T-helper 2 cell treated with Interferon-gamma antibody and Interleukin-4, amounts not matched to agents 100 ng/mL and 5 ng/mL, for 36 hours (primary cell): ENCODE measurements around the gene SLC36A1. TPM values are rescaled to one million over a fixed set of nuclear protein-coding genes. Genes with fewer than 3 reads are reported as not detected.

ENCODE experiments used
- intact Hi-C: fragments of 100-400 bp; cut with micrococcal nuclease; formaldehyde crosslinking; loops from one replicate; pipeline ENCODE4 v1.15.1; 2023
- total RNA-seq: library from RNA; stranded (reverse); gene quantifications from 2 replicates; pipeline ENCODE4 v1.2.3, GENCODE V29; 2022

SLC36A1 gene
- total RNA-seq, 1 donor from 2014 or later, result 6.9 TPM

DNA sequence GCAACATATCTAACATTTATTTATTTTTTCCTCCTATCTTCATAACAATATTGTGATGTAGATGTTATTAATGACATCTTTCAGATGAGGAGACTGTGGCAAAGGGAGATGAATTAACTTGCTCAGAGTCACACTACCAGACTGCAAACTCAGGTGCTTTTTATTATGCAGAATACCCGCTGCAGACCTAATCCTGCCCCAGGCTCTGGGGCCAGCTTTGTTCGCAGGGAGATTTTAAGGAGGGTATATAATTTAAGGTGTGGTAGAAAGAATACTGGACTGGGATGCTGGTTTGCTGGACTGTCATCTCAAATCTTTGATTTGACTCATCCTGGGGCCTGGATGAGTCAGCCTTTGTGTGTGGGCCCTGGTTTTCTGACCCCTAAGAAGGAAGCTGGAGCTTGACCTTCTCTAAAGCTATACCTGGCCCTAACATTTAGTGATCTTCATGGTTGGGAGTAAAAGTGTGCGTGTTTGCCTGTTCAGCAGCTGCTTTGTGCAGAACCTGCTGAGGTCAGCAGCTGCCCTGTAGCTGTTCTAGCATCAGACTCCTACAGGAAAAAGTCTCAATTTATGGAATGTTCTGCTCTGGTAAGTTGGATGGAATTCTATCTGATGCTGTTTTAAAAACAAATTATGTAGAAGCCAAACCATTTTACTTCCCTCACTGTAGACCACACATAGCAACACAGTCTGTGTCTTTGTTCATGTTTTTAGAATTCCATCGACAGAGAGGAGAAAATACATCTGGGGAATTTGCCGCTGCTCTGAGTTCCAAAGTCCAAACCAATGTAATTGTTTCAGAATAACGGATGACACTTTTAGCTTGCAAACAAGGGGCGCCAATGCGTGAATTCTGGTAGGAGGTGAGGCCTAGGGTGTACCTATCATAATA is 4.5 kb downstream of the SLC36A1 start:
- intact Hi-C loops, result no loop called here

DNA sequence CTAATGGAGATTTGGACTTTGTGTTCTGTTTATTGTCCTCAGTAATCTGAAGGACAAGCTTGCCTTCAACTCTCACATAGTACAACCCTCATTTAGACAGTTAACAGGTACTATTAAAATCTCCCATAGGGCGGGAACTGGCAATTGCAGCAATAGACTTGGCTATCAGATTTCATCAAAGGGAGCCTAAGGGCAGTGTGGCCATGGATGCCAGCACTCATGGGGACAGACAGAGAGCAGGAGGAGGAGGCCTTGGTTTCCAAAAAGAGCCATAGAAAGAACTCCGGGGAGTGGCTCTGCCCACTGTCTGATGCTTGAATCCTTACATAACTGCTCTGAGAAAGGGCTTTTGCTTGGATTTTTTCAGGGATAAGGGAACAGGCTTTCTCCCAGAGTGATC is 6.8 kb downstream of the SLC36A1 start:
- intact Hi-C loops, result no loop called here

DNA sequence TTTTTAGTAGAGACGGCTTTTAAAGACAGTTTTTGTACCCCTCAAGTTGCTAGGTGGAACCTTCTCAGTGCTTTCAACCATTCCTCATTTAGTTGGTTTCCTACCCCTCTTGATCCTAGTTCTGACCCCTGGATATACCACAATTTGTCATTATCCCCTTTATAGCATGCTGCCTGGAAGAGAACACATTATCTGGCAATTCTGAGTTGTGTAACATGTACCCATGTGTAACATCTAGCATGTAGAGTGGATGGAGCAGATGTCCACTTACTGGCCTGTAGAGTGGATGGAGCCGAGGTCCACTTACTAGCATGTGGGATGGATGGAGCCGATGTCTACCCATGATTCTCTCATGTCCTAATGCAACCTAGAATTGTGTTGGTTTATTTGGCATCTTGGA is 7.5 kb downstream of the SLC36A1 start:
- intact Hi-C loops, result no loop called here

DNA sequence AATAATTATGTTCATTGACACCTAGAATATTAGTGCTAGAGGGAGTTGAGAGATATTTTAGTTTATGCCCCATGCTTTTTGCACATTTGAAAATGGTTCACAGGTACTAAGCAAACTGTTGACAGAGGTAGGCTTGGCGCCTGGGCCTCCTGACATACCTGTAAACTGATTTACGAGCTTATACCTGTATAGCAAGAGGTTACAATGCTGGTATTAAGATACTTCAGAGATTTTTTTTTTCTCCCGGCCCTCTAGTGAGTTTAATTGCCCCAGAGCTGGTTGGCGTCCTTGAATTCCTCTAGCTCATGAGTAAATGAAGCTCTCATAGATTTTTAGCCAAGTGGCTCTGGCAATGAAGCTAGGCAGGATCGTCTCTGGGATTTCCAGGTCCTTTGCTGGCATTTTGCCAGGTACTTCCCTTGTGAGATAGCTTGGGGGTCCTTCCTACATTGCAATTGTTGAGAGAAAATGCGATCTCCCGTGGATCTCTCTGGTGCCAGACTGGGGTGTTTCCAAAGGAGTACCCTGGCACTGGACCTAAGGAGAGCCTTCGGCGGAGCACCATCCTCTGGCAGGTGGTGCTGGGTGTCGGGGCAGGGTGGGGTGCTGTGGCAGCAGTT is 9.0 kb downstream of the SLC36A1 start:
- intact Hi-C loops, result no loop called here

DNA sequence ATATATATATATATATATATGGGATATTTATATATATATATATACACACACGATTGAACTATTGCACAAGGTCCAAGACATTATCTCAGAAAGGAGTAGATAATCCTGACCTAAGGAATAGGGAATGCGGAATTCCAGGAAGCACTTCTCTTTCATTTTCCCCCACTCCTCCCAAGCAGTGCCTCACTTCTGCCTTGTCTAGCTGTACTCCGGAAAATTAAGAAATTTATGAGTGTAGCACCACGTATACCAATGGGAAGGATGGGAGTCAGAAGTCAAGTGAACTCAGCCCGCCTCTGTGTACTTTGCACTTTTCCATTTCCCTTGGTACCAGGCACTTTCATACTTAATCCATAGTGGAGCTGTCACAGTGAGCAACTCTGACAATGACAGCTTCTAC is 10.9 kb downstream of the SLC36A1 start:
- intact Hi-C loops, result no loop called here

DNA sequence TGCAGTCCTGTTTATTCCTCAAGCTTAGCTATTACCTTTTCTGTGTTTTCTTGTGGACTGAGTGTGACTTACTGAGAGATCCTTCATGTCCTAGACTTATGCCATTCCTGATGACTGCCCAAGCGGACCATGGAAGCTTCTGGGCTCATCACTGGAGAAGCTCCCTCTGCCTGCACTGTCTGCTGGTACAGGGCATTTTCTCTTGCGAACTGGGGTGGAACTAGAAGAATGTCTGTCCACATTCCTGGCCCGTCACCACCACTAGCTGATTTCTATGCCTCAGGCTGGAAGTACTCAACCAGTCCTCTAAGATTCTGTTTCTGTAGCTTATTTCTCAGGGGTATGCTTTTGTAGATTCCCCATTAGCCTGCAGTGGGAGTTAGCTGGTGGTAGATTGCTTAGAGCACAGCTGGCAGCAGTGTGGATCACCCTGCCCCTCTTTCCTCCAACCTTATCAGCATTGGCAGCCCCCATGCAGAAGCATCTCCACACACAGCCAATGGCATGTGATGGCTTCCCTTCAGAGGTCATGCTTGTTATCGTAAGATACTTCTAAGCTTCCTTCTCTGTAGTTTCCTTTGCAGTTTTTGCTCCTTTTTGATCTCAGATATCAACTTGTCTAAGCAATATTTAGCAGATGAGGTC is 12.4 kb downstream of the SLC36A1 start:
- intact Hi-C loops, result no loop called here

DNA sequence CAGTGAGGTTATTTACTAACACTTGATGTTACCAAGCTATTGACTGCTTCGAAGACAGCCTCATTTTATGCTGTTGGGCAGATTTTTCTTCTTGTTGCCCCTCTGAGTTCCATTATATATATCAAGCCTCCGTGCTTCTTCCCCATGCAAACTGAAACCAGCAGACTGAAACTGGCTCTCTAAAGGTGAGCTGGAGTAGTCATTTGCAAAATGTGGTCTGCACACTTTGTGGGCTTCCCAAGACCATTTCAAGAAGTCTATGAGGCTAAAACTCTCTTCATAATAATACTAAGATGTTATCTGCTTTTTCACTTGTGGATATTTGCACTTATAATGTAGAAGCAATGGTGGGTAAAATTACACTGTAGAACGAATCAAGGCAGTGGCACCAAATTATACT is 13.9 kb downstream of the SLC36A1 start:
- intact Hi-C loops, result no loop called here

DNA sequence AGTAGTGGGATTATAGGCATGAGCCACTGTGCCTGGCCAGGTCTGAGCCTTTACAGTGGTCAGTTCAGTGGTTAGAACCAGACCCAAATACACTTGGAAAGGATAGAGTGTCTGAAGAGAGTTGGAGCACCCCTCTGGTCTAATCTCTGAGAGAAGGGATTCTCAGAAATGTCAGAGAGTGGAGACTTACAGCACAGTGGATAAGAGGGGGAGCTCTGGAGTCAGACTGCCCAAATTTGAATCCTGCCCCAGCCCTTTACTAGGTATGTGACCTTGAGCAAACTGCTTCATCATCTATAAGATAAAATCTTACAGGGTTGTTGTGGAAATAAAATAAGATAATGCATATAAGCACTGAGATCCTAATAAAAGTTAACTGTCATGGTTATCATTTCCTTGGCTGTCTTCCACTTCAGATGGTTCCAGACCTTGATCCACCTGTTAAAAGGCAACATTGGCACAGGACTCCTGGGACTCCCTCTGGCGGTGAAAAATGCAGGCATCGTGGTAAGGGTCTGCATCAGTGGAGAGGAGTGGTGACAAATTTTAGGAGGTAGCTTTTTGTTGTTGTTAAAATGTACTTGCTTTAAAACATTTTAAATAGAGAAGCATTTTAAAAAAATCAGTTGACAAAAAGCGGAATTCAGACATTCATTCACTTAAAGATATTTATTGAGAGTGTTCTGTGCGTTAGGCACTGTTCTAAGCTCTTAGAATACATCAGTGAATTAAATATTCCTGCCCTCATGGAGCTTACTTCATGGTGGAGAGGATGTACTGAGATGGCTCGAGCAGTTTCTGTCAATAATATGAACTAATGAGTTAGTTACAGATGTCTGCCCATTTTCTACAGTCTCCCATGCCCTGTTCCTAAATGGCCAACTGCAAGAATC is 16.0 kb downstream of the SLC36A1 start:
- intact Hi-C loops, result no loop called here

DNA sequence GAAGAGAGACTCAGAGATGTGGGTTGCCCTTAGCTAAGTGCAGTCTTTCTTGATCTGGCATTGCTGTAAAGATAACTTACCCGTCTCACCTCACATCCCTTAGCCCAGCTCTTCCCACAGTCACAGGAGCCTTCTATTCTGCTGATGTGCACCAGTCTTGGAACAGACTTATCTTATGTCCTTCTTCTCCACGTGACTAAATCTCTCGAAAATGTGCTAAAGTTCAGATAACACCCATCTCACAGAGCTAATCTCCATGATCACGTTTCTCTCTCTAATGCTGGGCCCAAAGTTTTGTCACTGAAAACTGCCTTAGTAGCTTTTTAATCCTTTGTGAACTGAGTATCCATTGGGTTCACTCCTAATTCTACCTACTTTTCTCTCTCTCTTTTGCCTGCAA is 16.7 kb downstream of the SLC36A1 start:
- intact Hi-C loops, result no loop called here

DNA sequence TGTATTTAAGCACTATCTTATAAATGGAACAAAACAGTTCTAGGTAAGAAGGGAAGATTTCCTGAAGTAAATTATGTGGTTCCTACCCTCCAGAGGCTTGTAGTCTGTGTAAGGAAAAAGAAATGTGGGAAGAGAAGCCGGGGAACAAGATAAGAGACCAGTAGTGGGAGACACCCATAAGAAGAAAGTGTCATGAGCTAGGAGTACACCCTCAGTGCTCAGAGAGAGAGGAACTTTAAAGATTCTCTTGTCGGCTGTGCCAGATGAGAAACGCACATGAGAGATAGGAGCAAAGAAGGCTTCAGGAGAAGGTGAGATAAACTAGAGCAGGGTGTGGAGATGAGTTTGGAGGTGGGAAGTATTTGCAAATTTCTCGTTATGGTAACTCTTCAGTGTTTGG is 18.1 kb downstream of the SLC36A1 start:
- intact Hi-C loops, result no loop called here

DNA sequence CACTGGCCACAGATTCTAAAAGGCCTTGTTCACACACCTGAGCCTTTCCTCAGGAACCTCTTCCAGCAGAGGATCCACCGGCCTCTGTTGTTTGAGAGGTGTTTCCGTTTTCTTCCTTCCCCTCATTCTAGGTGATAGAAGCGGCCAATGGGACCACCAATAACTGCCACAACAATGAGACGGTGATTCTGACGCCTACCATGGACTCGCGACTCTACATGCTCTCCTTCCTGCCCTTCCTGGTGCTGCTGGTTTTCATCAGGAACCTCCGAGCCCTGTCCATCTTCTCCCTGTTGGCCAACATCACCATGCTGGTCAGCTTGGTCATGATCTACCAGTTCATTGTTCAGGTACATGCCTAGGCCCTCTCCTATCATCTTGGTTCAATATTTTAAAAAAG is 20.2 kb downstream of the SLC36A1 start:
- intact Hi-C loops, result no loop called here

DNA sequence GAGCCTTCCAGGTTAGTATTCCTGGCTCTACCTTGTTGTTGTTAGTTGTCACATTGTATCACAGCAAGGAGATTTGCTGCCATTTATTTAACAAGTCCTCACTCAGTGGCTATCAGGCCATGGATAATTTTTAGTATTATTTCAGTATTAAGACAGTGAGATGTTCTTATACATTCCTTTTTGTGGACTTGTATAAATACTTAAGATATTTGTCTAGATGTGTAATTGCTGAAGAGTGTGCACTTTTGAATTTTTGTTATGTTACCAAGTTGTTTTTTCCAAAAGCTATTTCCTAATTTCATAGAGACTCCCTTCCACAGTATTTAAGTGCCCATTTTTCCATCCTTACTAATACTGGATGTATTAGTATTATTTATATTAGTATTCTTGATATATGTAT is 22.0 kb downstream of the SLC36A1 start:
- intact Hi-C loops, result no loop called here

DNA sequence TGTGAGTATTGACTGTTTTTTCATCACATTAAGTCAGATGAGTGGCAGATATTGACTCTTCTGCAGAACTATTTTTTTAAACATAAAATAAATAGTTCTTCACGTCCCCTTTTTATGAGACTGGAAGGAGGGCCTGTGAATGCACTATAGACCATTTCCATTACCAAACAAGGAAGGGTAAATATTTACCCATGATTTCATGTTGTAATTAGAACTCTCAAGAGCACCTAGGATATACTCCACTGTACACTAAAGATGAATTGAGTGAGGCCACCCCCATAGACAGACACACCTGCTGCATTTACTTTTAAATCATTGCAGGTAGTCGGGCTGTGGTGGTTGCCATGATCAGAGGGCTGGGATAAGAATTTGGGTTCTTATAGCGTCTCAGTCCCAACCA is 22.6 kb downstream of the SLC36A1 start:
- intact Hi-C loops, result no loop called here

DNA sequence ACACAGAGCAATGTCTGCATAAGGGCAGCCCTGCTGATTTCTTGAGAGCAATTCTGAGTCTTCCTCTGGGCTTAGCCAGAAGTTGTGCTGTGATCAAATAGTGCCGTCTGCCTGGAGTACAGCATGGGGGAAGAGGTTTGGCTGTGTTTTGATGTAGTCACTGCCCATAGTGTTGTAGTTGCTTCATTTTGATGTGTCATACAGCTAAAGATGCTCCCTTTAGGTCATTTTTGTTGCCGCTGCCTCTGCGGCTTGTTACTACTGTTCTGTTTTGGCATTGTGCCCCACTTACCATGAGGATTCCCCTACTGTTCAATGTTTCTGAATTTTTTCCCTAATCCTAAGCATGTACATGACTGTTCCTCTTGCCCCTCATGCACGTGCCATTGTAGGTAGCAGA is 23.0 kb downstream of the SLC36A1 start:
- intact Hi-C loops, result no loop called here

DNA sequence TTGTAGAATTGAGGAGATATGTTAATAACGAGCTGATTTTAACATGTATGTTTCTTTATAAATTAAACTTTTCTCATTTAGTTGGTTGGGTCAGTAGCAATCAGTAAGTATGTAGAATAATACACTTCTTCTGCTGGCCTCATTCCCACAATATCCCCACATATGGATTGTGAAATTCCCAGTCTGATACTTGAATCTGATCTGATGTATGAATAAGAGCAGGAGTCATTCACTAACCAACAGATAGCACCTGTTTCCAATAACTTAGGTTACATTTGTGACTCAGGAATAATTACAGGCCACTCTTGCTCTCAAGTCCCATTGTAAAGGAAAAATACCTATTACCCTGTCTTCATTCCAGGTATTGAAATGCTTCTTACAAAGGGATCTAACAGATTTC is 23.9 kb downstream of the SLC36A1 start:
- intact Hi-C loops, result no loop called here

DNA sequence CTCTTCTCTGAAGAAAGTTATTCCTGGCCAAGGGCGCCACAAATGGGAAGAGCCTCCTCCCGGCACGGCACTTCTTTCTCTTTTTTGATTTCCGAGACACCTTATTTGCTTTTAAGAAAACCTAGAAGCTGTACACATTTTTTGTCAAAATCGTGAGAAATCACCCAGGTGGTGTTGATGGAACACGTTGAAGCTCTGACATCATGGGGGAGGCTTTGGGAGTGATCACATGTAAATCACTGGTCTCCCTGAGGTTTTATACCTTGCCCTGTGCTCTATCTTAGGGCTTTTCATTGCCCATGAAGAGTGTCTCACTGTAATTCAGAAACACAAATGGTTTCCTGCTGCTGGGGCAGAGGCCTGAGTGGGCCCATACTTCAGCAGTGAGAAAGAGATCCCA is 27.4 kb downstream of the SLC36A1 start:
- intact Hi-C loops, result no loop called here

DNA sequence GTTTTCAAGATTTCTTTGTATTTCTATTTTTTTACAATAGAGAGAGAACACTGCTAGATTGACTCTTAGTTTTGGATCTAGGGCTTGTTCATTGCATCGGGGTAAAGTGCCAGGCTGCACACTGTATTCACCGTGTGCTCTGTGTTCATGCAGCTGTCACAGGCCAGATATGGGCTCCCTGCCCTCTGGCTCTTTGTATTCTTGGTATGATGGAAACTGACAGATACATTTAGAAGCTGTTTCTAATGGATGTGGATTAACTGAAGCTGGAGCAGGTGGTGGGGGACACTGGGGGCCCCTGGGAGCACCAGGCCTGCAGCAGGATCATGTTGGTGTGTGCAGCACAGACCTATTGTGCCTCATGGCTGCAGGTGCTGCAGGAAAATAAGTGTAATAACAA is 28.0 kb downstream of the SLC36A1 start:
- intact Hi-C loops, result no loop called here

DNA sequence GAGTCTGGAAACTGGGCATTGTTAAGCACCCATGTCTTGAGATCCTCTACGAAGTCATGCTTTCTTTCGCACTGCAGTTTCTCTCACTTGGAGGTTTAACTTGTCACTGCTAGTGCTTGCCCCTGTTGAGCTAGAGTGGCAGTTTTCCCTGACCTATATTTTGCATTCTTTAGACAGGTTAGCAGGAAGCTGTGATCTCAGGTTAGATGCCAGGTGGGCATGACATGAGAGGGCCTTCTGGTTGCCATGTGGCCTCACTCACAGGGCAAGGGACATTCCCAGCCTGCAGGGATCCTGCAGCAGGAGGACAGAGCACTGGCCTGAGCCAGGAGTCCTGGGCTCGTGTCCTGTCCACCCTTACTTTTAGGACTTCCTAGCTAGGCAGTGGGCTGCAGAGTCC is 28.6 kb downstream of the SLC36A1 start:
- intact Hi-C loops, result no loop called here

DNA sequence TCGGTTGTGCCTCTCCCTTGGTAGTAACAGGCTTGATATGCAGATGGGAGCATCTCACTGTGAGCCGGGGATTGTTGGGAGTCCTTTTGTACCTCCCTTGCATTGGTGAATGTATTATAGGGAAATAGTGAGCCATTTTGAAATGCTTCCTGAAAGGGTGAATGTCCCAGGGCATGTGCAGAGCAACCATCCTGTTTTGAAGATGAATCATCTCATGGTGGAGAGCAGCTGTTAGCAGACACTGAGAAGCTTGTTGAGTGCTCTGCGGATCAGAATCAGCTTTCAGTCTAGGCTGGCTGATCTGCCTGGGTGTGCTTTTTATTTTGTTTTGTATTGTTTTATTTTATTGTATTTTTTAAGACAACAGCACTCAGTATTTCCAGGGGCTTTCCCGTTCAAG is 29.7 kb downstream of the SLC36A1 start:
- intact Hi-C loops, result no loop called here

DNA sequence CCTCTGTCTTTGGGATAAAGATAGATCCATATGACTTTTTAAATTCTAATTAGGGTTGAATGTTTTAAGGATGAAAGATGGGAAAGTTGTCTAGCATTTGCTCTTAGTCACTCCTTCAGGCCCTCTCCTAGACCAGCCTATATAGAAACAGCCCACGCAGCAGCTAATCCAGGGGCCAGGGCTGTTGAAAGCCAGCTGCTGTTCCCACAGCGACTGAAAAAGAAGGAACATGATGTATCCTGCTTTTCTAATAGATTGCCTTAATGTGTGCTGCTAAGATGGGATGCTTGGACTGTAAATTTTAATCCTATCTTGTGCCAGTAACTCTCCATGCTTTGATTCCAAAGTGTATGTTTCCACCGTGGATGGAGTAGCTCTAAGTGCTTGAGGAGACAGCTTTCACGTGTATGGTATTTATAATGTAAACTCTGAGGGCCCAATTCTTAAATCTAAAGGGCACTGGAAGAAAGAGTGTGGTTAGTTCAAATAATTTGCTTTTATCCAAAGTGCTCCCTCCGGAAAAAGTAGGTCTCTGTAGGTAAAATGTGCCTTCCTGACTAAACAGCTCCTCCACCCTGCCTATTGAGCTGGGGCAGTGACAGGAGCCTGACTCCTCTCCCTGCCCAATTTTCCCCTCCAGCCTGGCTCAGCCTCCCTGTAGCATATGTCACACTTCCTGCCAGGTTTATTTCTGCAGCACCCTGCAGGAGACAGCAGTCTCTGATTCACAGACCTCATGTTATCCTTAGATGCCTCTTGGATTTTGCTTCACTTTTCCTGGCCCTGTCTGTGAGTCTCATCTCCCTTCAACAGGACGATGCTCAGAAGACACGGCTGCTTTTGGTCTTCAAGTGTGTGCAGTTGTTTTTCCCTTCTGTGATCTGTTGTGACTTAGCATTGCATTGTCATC is 33.2 kb downstream of the SLC36A1 start:
- intact Hi-C loops, result no loop called here
